ENCODE results near the gene BCDIN3D.

GRCh38 chr12:49792181-49792970, 50.5 kb downstream of the BCDIN3D start:
- TF ChIP-seq EGR1 (IDR thresholded peaks at IDR 0.05; ENCODE audit: low read depth in 2 of 2) (no peak), RAD21 (IDR thresholded peaks at IDR 0.05) (no peak), TAF1 (conservative IDR thresholded peaks at IDR 0.05) (no peak), SP1 (IDR thresholded peaks at IDR 0.05) (no peak), HNF4A (conservative IDR thresholded peaks at IDR 0.05) (no peak), ZBTB33 (IDR thresholded peaks at IDR 0.05) (no peak), RXRA (IDR thresholded peaks at IDR 0.05) (no peak), FOXA1 (IDR thresholded peaks at IDR 0.05) (no peak), GABPA (IDR thresholded peaks at IDR 0.05 in 1 of 2, conservative IDR thresholded peaks at IDR 0.05 in 1 of 2) (no peak), HNF4G (IDR thresholded peaks at IDR 0.05) (no peak)
- TF ChIP-seq, protein P1, sequence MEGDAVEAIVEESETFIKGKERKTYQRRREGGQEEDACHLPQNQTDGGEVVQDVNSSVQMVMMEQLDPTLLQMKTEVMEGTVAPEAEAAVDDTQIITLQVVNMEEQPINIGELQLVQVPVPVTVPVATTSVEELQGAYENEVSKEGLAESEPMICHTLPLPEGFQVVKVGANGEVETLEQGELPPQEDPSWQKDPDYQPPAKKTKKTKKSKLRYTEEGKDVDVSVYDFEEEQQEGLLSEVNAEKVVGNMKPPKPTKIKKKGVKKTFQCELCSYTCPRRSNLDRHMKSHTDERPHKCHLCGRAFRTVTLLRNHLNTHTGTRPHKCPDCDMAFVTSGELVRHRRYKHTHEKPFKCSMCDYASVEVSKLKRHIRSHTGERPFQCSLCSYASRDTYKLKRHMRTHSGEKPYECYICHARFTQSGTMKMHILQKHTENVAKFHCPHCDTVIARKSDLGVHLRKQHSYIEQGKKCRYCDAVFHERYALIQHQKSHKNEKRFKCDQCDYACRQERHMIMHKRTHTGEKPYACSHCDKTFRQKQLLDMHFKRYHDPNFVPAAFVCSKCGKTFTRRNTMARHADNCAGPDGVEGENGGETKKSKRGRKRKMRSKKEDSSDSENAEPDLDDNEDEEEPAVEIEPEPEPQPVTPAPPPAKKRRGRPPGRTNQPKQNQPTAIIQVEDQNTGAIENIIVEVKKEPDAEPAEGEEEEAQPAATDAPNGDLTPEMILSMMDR (IDR thresholded peaks at IDR 0.05; ENCODE audit: low read depth, low read length, missing input control) = no peak
- TF ChIP-seq, protein P2, sequence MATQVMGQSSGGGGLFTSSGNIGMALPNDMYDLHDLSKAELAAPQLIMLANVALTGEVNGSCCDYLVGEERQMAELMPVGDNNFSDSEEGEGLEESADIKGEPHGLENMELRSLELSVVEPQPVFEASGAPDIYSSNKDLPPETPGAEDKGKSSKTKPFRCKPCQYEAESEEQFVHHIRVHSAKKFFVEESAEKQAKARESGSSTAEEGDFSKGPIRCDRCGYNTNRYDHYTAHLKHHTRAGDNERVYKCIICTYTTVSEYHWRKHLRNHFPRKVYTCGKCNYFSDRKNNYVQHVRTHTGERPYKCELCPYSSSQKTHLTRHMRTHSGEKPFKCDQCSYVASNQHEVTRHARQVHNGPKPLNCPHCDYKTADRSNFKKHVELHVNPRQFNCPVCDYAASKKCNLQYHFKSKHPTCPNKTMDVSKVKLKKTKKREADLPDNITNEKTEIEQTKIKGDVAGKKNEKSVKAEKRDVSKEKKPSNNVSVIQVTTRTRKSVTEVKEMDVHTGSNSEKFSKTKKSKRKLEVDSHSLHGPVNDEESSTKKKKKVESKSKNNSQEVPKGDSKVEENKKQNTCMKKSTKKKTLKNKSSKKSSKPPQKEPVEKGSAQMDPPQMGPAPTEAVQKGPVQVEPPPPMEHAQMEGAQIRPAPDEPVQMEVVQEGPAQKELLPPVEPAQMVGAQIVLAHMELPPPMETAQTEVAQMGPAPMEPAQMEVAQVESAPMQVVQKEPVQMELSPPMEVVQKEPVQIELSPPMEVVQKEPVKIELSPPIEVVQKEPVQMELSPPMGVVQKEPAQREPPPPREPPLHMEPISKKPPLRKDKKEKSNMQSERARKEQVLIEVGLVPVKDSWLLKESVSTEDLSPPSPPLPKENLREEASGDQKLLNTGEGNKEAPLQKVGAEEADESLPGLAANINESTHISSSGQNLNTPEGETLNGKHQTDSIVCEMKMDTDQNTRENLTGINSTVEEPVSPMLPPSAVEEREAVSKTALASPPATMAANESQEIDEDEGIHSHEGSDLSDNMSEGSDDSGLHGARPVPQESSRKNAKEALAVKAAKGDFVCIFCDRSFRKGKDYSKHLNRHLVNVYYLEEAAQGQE (IDR thresholded peaks at IDR 0.05) = no peak
- TF ChIP-seq, protein P3, sequence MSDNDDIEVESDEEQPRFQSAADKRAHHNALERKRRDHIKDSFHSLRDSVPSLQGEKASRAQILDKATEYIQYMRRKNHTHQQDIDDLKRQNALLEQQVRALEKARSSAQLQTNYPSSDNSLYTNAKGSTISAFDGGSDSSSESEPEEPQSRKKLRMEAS (IDR thresholded peaks at IDR 0.05) = no peak
